Neural crest cell (in vitro differentiated cells): ENCODE data around the gene STOM. TPM values are rescaled to one million over a fixed set of nuclear protein-coding genes. Genes with fewer than 3 reads are reported as not detected.

Source experiments
- DNase-seq: peaks from one replicate; pipeline ENCODE4 v3.0.0; 2021; ENCODE audit warnings: low read depth, mixed read lengths, low spot score
- H3K27ac Mint-ChIP-seq: one replicate; pipeline ENCODE4 v1.8.0; 2021; ENCODE audit warnings: mild to moderate bottlenecking, mixed read lengths; ENCODE audit not compliant: unreplicated experiment
- H3K27me3 Mint-ChIP-seq: 2 replicates; pipeline ENCODE4 v1.8.0; 2021; ENCODE audit warnings: low read depth, mild to moderate bottlenecking, mixed read lengths
- H3K36me3 Mint-ChIP-seq: 2 replicates; pipeline ENCODE4 v1.8.0; 2021; ENCODE audit warnings: low read depth, mild to moderate bottlenecking, mixed read lengths
- H3K4me1 Mint-ChIP-seq: 2 replicates; pipeline ENCODE4 v1.8.0; 2021; ENCODE audit warnings: mixed read lengths
- H3K4me3 Mint-ChIP-seq: one replicate; pipeline ENCODE4 v1.8.0; 2021; ENCODE audit warnings: mild to moderate bottlenecking, mixed read lengths
- H3K9me3 Mint-ChIP-seq: 2 replicates; pipeline ENCODE4 v1.8.0; 2021; ENCODE audit warnings: mixed read lengths
- CTCF ChIP-seq: fragments of 200-600 bp; sonication (generic); conservative IDR thresholded peaks from 2 replicates; pipeline ENCODE4 v1.5.0; 2021; ENCODE audit warnings: antibody characterized with exemption, mild to moderate bottlenecking
- total RNA-seq: library from RNA; stranded (reverse); gene quantifications from 2 replicates; pipeline ENCODE4 v1.2.1, GENCODE V29; 2021

The STOM gene
- total RNA-seq, 1 donor from 2014 or later = 8.9 TPM

GRCh38 chr9:121390372-121390771 lies 20.3 kb upstream of the STOM start:
- DNase-seq = no peak
- Mint-ChIP-seq H3K27ac (no peak overlapping the region), H3K9me3 (peaks cover under 1% of the 10 kb centered on the region), H3K36me3 (no peaks in the 10 kb centered on the region), H3K27me3 (peaks cover 4% of the 10 kb centered on the region), H3K4me1 (no peaks in the 10 kb centered on the region), H3K4me3 (no peak overlapping the region)
- TF ChIP-seq CTCF = no peak

DNA sequence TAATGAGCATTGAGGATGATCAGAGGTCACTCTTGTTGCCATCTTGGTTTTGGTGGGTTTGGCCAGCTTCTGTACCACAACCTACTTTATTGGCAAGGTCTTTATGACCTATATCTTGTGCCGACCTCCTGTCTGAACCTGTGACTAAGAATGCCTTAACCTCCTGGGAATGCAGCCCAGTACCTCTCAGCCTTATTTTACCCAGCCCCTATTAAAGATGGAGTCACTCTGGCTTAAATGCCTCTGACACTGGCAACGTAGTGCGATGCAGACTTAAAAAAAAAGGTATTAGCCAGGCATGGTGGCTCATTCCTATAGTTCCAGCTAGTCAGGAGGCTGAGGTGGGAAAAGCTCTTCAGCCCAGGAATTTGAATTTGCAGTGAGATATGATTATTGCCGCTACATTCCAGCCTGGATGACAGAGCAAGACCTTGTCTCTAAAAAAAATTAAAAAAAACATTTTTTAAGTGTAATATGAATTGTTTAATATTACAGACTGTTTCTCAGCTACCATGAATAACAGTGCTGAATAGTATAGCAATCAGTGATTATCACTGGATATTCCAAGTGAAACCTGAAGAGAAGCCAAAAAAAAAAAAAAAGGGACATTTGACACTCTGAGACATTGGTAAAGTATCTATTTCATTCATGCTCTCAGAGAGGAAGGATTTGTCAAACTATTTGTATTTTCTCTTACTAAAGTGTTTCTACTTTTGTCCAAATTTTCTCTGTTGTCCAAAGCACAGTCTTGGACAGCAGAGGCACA lies 18.3 kb upstream of the STOM start:
- Mint-ChIP-seq H3K4me1 (no peaks in the 10 kb centered on the region), H3K27ac (no peak overlapping the region), H3K9me3 (no peaks in the 10 kb centered on the region), H3K4me3 (no peak overlapping the region), H3K27me3 (peaks cover 6% of the 10 kb centered on the region), H3K36me3 (no peaks in the 10 kb centered on the region)
- DNase-seq = no peak
- TF ChIP-seq CTCF = no peak

DNA sequence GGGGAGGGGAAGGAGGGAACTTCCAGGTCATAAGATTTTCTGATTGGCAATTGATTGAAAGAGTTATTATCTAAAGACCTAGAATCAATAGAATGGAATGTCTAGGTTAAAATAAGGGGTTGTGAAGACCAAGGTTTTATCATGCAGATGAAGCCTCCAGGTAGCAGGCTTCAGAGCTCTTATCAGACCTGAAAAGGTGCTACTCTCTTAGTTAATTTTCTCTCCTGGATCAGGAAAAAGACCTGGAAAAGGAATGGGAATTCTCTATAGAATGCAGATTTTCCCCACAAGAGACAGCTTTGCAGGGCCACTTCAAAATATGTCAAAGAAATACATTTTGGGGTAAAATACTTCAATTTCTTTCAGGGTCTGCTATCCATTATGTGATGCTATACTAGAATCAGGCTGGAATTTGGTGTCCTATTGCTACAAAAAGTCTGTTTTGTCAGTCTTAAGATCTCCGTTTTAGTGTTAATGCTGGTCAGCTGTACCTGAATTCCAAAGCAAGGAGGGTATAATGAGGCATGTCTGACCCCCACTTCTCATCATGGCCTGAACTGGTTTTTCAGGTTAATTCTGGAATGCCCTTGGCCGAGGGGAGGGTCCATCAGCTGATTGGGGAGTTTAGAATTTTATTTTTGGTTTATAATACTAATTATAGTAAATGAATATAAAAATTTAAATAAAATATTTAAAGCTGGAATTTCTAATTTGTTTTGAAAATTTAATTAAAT lies 16.6 kb upstream of the STOM start:
- no peak for TF ChIP-seq CTCF
- no peak overlapping the region for H3K4me3 Mint-ChIP-seq
- no peaks in the 10 kb centered on the region for H3K36me3 Mint-ChIP-seq
- H3K9me3 Mint-ChIP-seq = no peaks in the 10 kb centered on the region
- H3K4me1 Mint-ChIP-seq = no peaks in the 10 kb centered on the region
- H3K27ac Mint-ChIP-seq = no peak overlapping the region
- peaks cover 4% of the 10 kb centered on the region for H3K27me3 Mint-ChIP-seq
- no peak for DNase-seq

DNA sequence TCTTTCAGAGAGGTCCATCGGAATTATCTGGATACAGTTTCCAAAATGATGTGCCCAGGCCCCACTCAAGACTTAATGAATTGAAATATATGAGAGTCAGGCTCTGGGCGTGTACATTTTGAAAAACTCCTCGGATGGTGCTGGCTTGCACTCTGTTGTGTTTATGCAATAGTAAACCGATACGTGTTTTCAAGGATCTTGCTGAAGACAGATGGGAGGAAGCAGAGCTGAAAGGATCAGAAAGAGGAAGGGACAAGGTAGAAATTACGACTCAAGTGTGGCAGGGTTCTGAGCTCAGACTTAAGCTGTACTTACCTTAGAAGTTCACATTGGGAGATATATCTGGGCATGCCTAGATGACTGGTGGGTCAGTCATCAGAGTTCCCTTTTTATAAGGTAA lies 13.7 kb upstream of the STOM start:
- H3K4me3 Mint-ChIP-seq = no peak overlapping the region
- TF ChIP-seq CTCF = no peak
- no peak for DNase-seq
- H3K27me3 Mint-ChIP-seq = peaks cover 4% of the 10 kb centered on the region
- no peaks in the 10 kb centered on the region for H3K4me1 Mint-ChIP-seq
- no peaks in the 10 kb centered on the region for H3K9me3 Mint-ChIP-seq
- H3K36me3 Mint-ChIP-seq = no peaks in the 10 kb centered on the region
- no peak overlapping the region for H3K27ac Mint-ChIP-seq

DNA sequence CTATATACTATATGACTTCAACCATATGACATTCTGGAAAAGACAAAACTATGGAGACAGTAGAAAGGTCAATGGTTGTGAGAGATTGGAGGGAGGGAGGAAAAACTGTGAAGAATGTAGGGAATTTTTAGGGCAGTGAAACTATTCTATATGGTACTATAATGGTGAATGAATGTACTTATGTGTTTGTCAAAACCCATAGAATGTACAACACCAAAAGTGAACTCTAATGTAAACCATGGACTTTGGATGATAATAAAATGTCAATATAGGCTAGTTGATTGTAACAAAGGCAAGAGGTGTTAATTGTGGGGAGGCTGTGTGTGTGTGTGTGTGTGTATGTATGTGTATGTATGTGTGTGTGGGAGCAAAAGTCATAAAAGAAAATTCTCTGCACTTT lies 10.8 kb upstream of the STOM start:
- Mint-ChIP-seq H3K36me3 (peaks cover 6% of the 10 kb centered on the region), H3K4me1 (no peaks in the 10 kb centered on the region), H3K27me3 (peaks cover 3% of the 10 kb centered on the region), H3K27ac (no peak overlapping the region), H3K9me3 (peaks cover 7% of the 10 kb centered on the region), H3K4me3 (no peak overlapping the region)
- no peak for TF ChIP-seq CTCF
- no peak for DNase-seq
